Endodermal cell (in vitro differentiated cells): ENCODE data around the gene BIRC6. TPM values are rescaled to one million over a fixed set of nuclear protein-coding genes. Genes with fewer than 3 reads are reported as not detected.

ENCODE experiments used
- DNase-seq: peaks from one replicate; pipeline ENCODE4 v3.0.0-alpha.2; 2017
- H3K27ac ChIP-seq: 2 replicates; pipeline ENCODE4 v1.5.1; 2013; ENCODE audit warnings: mild to moderate bottlenecking, low read depth, low read length, moderate library complexity
- H3K27me3 ChIP-seq: 2 replicates; pipeline ENCODE4 v1.6.1; 2013; ENCODE audit warnings: mild to moderate bottlenecking, low read length, moderate library complexity; ENCODE audit not compliant: insufficient read depth, control insufficient read depth, poor library complexity, severe bottlenecking
- H3K36me3 ChIP-seq: 2 replicates; pipeline ENCODE4 v1.7.0; 2013; ENCODE audit warnings: mild to moderate bottlenecking, low read length, moderate library complexity; ENCODE audit not compliant: control insufficient read depth, insufficient read depth
- H3K4me1 ChIP-seq: one replicate; pipeline ENCODE4 v1.7.0; 2013; ENCODE audit warnings: low read length; ENCODE audit not compliant: control insufficient read depth, insufficient read depth
- H3K4me3 ChIP-seq: 2 replicates; pipeline ENCODE4 v1.5.1; 2013; ENCODE audit warnings: mild to moderate bottlenecking, low read length, moderate library complexity
- H3K9ac ChIP-seq: 2 replicates; pipeline ENCODE4 v1.6.1; 2013; ENCODE audit warnings: mild to moderate bottlenecking, low read length, moderate library complexity; ENCODE audit not compliant: poor library complexity, severe bottlenecking; ENCODE audit errors: extremely low read depth
- H3K9me3 ChIP-seq: 2 replicates; pipeline ENCODE4 v1.6.1; 2013; ENCODE audit warnings: mild to moderate bottlenecking, low read length, moderate library complexity; ENCODE audit not compliant: control insufficient read depth
- H3K27ac Mint-ChIP-seq: 2 replicates; pipeline ENCODE4 v1.8.0; 2020; ENCODE audit warnings: mixed read lengths
- H3K27me3 Mint-ChIP-seq: 2 replicates; pipeline ENCODE4 v1.8.0; 2021; ENCODE audit warnings: mild to moderate bottlenecking, mixed read lengths; ENCODE audit not compliant: insufficient read depth
- H3K36me3 Mint-ChIP-seq: 2 replicates; pipeline ENCODE4 v1.8.0; 2020; ENCODE audit warnings: low read depth, mixed read lengths
- H3K4me1 Mint-ChIP-seq: 2 replicates; pipeline ENCODE4 v1.8.0; 2020; ENCODE audit warnings: mixed read lengths
- H3K4me3 Mint-ChIP-seq: 2 replicates; pipeline ENCODE4 v1.8.0; 2020; ENCODE audit warnings: mild to moderate bottlenecking, moderate library complexity, mixed read lengths
- H3K9me3 Mint-ChIP-seq: 2 replicates; pipeline ENCODE4 v1.8.0; 2020; ENCODE audit warnings: mild to moderate bottlenecking, mixed read lengths
- WGBS, 2 experiments: methylation state at CpG; one replicate each; pipeline versions ENCODE4 v1.1.5 to v1.1.7; 2013; ENCODE audit warnings: missing lambda C conversion rate in 2 of 2, mixed read lengths in 1 of 2; ENCODE audit not compliant: insufficient coverage in 1 of 2, insufficient read length in 1 of 2; 5-methylcytosine and 5-hydroxymethylcytosine counted together
- total RNA-seq, 2 donors: library from RNA; stranded (reverse); fragmentation: NEBNext Ultra II Directional in 1 of 2; extraction: Animal tissue kit (Norgen Biotek cat#: 25700) in 1 of 2; gene quantifications; 2 replicates in 1 of 2; 3 replicates in 1 of 2; pipeline ENCODE4 v1.2.1, GENCODE V29; 2021
- TF ChIP-seq, protein P1 (sequence below): fragments of 200-600 bp; sonication (generic); conservative IDR thresholded peaks from 2 replicates; pipeline ENCODE4 v1.5.0; 2021; ENCODE audit warnings: antibody characterized with exemption, mild to moderate bottlenecking

Gene BIRC6
- total RNA-seq, 2 donors from 2014 or later: 84.6 to 111 TPM

DNA sequence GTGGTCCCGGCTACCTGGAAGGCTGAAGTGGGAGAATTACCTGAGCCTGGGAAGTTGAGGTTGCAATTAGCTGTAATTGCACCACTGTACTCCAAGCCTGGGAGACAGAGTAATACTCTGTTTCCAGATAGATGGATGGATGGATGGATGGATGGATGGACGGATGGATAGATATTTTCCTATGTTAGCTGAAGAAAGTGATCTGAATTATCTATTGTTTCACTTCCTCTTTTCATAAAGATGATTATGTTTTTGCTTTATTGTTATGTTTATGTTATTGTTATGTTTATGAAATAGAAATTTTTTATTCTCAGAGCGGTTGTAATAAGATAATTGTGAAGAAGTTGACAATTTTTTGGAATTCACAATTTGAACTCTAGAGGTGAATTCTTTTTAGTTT, 237.8 kb downstream of the BIRC6 start:
- Mint-ChIP-seq H3K9me3 (no peaks in the 10 kb centered on the region), H3K36me3 (peaks cover 25% of the 10 kb centered on the region), H3K4me1 (peaks cover 6% of the 10 kb centered on the region), H3K27ac (no peak overlapping the region), H3K4me3 (no peak overlapping the region), H3K27me3 (no peaks in the 10 kb centered on the region)
- no peak overlapping the region for H3K27ac ChIP-seq
- WGBS, 2 experiments: 92 to 99% methylated on average over 2 of the region's 3 CpGs
- H3K9me3 ChIP-seq: no peaks in the 10 kb centered on the region
- H3K4me3 ChIP-seq: no peak overlapping the region
- TF ChIP-seq, protein P1, sequence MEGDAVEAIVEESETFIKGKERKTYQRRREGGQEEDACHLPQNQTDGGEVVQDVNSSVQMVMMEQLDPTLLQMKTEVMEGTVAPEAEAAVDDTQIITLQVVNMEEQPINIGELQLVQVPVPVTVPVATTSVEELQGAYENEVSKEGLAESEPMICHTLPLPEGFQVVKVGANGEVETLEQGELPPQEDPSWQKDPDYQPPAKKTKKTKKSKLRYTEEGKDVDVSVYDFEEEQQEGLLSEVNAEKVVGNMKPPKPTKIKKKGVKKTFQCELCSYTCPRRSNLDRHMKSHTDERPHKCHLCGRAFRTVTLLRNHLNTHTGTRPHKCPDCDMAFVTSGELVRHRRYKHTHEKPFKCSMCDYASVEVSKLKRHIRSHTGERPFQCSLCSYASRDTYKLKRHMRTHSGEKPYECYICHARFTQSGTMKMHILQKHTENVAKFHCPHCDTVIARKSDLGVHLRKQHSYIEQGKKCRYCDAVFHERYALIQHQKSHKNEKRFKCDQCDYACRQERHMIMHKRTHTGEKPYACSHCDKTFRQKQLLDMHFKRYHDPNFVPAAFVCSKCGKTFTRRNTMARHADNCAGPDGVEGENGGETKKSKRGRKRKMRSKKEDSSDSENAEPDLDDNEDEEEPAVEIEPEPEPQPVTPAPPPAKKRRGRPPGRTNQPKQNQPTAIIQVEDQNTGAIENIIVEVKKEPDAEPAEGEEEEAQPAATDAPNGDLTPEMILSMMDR: no peak
- no peaks in the 10 kb centered on the region for H3K27me3 ChIP-seq
- no peak for DNase-seq
- H3K4me1 ChIP-seq: no peaks in the 10 kb centered on the region
- peaks cover 57% of the 10 kb centered on the region for H3K36me3 ChIP-seq
- no peak overlapping the region for H3K9ac ChIP-seq

DNA sequence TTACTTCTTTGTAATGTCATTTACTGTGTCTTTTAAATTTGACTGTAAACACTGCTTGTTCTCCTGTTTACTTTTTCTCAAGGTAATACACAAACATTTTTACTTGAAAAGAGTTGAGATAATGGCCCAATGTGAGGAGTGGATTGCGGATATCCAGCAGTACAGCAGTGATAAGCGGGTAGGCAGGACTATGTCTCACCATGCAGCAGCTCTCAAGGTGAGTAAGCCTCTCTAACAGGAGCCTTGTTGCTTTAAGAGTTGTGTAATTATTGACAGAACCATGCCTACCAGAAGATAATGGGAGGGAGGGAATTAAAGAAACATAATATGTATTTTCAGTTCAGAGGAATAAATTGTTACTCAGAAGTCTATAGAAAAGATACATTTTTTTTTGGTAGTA, 254.5 kb downstream of the BIRC6 start:
- Histone ChIP-seq H3K9me3 (no peaks in the 10 kb centered on the region), H3K27ac (no peak overlapping the region), H3K4me1 (peaks cover 7% of the 10 kb centered on the region), H3K4me3 (peak overlapping the region; percentile 4), H3K27me3 (no peaks in the 10 kb centered on the region), H3K36me3 (peaks cover 51% of the 10 kb centered on the region), H3K9ac (no peak overlapping the region)
- H3K27me3 Mint-ChIP-seq: no peaks in the 10 kb centered on the region
- 80 to 100% methylated on average over 1 to 2 of the region's 2 CpGs for WGBS, 2 experiments
- no peak for DNase-seq
- H3K4me1 Mint-ChIP-seq: peaks cover 12% of the 10 kb centered on the region
- TF ChIP-seq, protein P1: no peak
- H3K4me3 Mint-ChIP-seq: no peak overlapping the region
- H3K9me3 Mint-ChIP-seq: no peaks in the 10 kb centered on the region
- H3K36me3 Mint-ChIP-seq: peaks cover 57% of the 10 kb centered on the region
- no peak overlapping the region for H3K27ac Mint-ChIP-seq

DNA sequence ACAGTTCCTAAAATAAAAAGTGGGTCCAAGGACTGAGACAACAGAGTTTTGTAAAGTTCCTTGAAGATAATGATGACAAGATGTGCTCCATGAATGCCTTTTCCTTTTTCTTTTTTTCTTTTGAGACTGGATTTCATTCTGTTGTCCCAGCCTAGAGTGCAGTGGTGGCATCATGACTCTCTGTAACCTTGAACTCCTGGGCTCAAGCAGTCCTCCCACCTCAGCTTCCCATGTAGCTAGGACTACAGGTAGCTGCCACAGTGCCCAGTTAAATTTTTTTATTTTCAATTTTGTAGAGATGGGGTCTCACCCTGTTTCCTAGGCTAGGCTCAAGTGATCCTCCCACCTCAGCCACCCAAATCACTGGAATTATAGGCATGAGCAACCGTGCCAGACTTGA, 254.9 kb downstream of the BIRC6 start:
- peaks cover 12% of the 10 kb centered on the region for H3K4me1 Mint-ChIP-seq

More for the DNA sequence above, 254.9 kb downstream of the BIRC6 start:
- TF ChIP-seq, protein P1: no peak
- Mint-ChIP-seq H3K27me3 (no peaks in the 10 kb centered on the region), H3K4me3 (no peak overlapping the region), H3K27ac (no peak overlapping the region), H3K36me3 (peaks cover 56% of the 10 kb centered on the region), H3K9me3 (no peaks in the 10 kb centered on the region)
- Histone ChIP-seq H3K4me1 (peaks cover 7% of the 10 kb centered on the region), H3K9me3 (no peaks in the 10 kb centered on the region), H3K9ac (no peak overlapping the region), H3K4me3 (peak overlapping the region; percentile 4), H3K27ac (no peak overlapping the region), H3K36me3 (peaks cover 51% of the 10 kb centered on the region), H3K27me3 (no peaks in the 10 kb centered on the region)
- DNase-seq: no peak
- 100% methylated on average over 1 of the region's 1 CpG; no CpG with 5 or more reads in 1 of the 2 experiments for WGBS, 2 experiments
